COLO668 (cell line): Measurements from ENCODE around the gene IQCF5.
"Not testable (repeated sequence)": the region's sequence is repeated elsewhere in the genome, so short reads cannot be mapped to it uniquely, and the experiment has no call there.

Experiments used
- DNase-seq: peaks from one replicate; lab custom pipeline; 2025; ENCODE audit not compliant: unreplicated experiment; lab: John Stamatoyannopoulos, UW

The IQCF5 gene

GRCh38 chr3:51869304-51869703, 6.1 kb downstream of the IQCF5 start:
- DNase-seq: no peak

GRCh38 chr3:51868896-51869295, 6.5 kb downstream of the IQCF5 start:
- not testable (repeated sequence) for DNase-seq

- no peak for DNase-seq
Measured at GRCh38 chr3:51862886-51863285, 12.5 kb downstream of the IQCF5 start.

GRCh38 chr3:51860703-51861665, 14.4 kb downstream of the IQCF5 start, which contains the start of gene IQCF2:
IQCF2 (plus strand) TSS chr3:51861615; CDS start chr3:51861667, 52 bp downstream.
- DNase-seq: no peak

GRCh38 chr3:51855411-51855810, 20.0 kb downstream of the IQCF5 start:
- not testable (repeated sequence) for DNase-seq

- no peak for DNase-seq
Measured at GRCh38 chr3:51845129-51845528, 30.3 kb downstream of the IQCF5 start.

- DNase-seq: no peak
Measured at GRCh38 chr3:51836606-51837005, 38.8 kb downstream of the IQCF5 start.

- DNase-seq: no peak
Measured at GRCh38 chr3:51830836-51831385, 44.5 kb downstream of the IQCF5 start.

- no peak for DNase-seq
Measured at GRCh38 chr3:51830345-51830744, 45.1 kb downstream of the IQCF5 start.

GRCh38 chr3:51828297-51828696, 47.1 kb downstream of the IQCF5 start:
- no peak for DNase-seq
